Parietal lobe (tissue), 2 donors: ENCODE results near the gene ANKRD30B. TPM values are rescaled to one million over a fixed set of nuclear protein-coding genes. Genes with fewer than 3 reads are reported as not detected.

Experiments
- small RNA-seq: library from RNA; depleted of rRNA; stranded (forward); fragments of <200 nt; gene quantifications from one replicate; pipeline ENCODE3, GENCODE V24; 2014; ENCODE audit warnings: low replicate concordance
- total RNA-seq: library from RNA; depleted of rRNA; stranded (reverse); fragments of >200 nt; gene quantifications from one replicate; pipeline ENCODE4 v1.2.3, GENCODE V29; 2014

The ANKRD30B gene
- 2.2 TPM for total RNA-seq

GRCh38 chr18:14747513-14748474 is at the start of gene ANKRD30B:
Gene ANKRD30B, plus strand, starts transcription at chr18:14748172. Its CDS starts 248 bp downstream, at chr18:14748420.

Small RNA genes lying within 50 kb of the gene (small RNA-seq; reads per million reads assigned to genes)
- gene MIR3156-2 (not detected), gene RNU6-1210P (not detected)

Other genes with a start within 250 kb of the ANKRD30B start
- gene POTEC, start 204.6 kb upstream of the ANKRD30B start, total RNA-seq, result 0.31 TPM